Left lung (tissue), 10 donors: Measurements from ENCODE around the gene LDLRAD3. TPM values are rescaled to one million over a fixed set of nuclear protein-coding genes. Genes with fewer than 3 reads are reported as not detected.

Source experiments
- ATAC-seq: fragments of 200-7000 bp; cut with Tn5 transposase; one replicate; pipeline ENCODE4 v1.9.1; 2020; ENCODE audit warnings: moderate library complexity
- DNase-seq, 4 donors: peaks; one replicate each; pipeline ENCODE4 v3.0.0-alpha.2; 2013 to 2020
- H3K27ac ChIP-seq, 2 donors: fragments of 200-600 bp; sonication (generic) in 1 of 2; one replicate each; pipeline versions ENCODE4 v1.5.0 to v1.8.0; 2020 to 2021
- H3K27me3 ChIP-seq, 2 donors: fragments of 200-600 bp; sonication (generic) in 1 of 2; one replicate each; pipeline versions ENCODE4 v1.5.0 to v1.8.0; 2020 to 2021
- H3K36me3 ChIP-seq, 2 donors: fragments of 200-600 bp; sonication (generic) in 1 of 2; one replicate each; pipeline versions ENCODE4 v1.5.0 to v1.8.0; 2020 to 2021
- H3K4me1 ChIP-seq, 2 donors: fragments of 200-600 bp; one replicate each; pipeline ENCODE4 v1.8.0; 2021
- H3K4me3 ChIP-seq, 2 donors: fragments of 200-600 bp; sonication (generic) in 1 of 2; one replicate each; pipeline versions ENCODE4 v1.5.0 to v1.8.0; 2020 to 2021; ENCODE audit warnings: mild to moderate bottlenecking in 1 of 2
- H3K9me3 ChIP-seq, 2 donors: fragments of 200-600 bp; sonication (generic) in 1 of 2; one replicate each; pipeline versions ENCODE4 v1.5.0 to v1.8.0; 2020 to 2021
- CTCF ChIP-seq, 2 donors: fragments of 200-600 bp; sonication (generic) in 1 of 2; IDR thresholded peaks; one replicate each; pipeline versions ENCODE4 v1.5.0 to v1.8.0; 2021; ENCODE audit warnings: antibody characterized with exemption in 2 of 2
- intact Hi-C, 2 donors: fragments of 100-400 bp; cut with DNase I; formaldehyde crosslinking; loops; one replicate each; pipeline versions ENCODE4 v1.11.2 to v1.14.2; 2022
- polyA plus RNA-seq, 6 donors: library from polyadenylated mRNA; unstranded; fragments of 120-200 nt; gene quantifications; one replicate each; pipeline ENCODE4 v1.2.1, GENCODE V29; 2013; ENCODE audit not compliant: insufficient read length in 6 of 6
- total RNA-seq, 2 donors: library from RNA; stranded (reverse); fragmentation: NEBNext Ultra II Directional; extraction: Animal tissue kit (Norgen Biotek cat#: 25700); gene quantifications; one replicate each; pipeline ENCODE4 v1.2.1, GENCODE V29; 2021
- donor health status: DM: no; HTN: yes; CAD: no.
- donor health status: DM: no; HTN: no; CAD: no.

LDLRAD3 gene
- total and polyA plus RNA-seq, 8 donors = 7.1 to 18.2 (median 16.8) TPM

GRCh38 chr11:36193290-36193619 is 249.4 kb downstream of the LDLRAD3 start:
- no peak overlapping the region for H3K4me3 ChIP-seq
- no peak for ATAC-seq
- no peak for DNase-seq
- H3K27ac ChIP-seq = no peak overlapping the region
- no peaks in the 10 kb centered on the region for H3K27me3 ChIP-seq
- H3K4me1 ChIP-seq = peaks cover 0 to 4% of the 10 kb centered on the region in 2 donors
- TF ChIP-seq CTCF (IDR thresholded peaks at IDR 0.05) = no peak
- intact Hi-C loops = no loop called here
- H3K36me3 ChIP-seq = no peaks in the 10 kb centered on the region
- H3K9me3 ChIP-seq = no peaks in the 10 kb centered on the region

- Histone ChIP-seq H3K9me3 (no peaks in the 10 kb centered on the region), H3K27me3 (no peaks in the 10 kb centered on the region), H3K4me1 (peaks cover 0 to 4% of the 10 kb centered on the region in 2 donors), H3K4me3 (no peak overlapping the region), H3K27ac (no peak overlapping the region), H3K36me3 (no peaks in the 10 kb centered on the region)
- intact Hi-C loops = no loop called here
- DNase-seq (no peak), ATAC-seq (no peak)
- no peak for TF ChIP-seq CTCF (IDR thresholded peaks at IDR 0.05)
Observed at GRCh38 chr11:36193721-36194120, 249.9 kb downstream of the LDLRAD3 start.

GRCh38 chr11:36195496-36196354 is 251.9 kb downstream of the LDLRAD3 start:
- no peaks in the 10 kb centered on the region for H3K36me3 ChIP-seq
- no peaks in the 10 kb centered on the region for H3K27me3 ChIP-seq
- peaks cover 0 to 4% of the 10 kb centered on the region in 2 donors for H3K4me1 ChIP-seq
- no peak for TF ChIP-seq CTCF (IDR thresholded peaks at IDR 0.05)
- H3K27ac ChIP-seq = no peak overlapping the region
- ATAC-seq (peak; percentile 18), DNase-seq (peak in 2 of 4 donors; percentile 42 to 54)
- no peak overlapping the region for H3K4me3 ChIP-seq
- intact Hi-C loops = no loop called here
- H3K9me3 ChIP-seq = no peaks in the 10 kb centered on the region

- no peak overlapping the region for H3K4me3 ChIP-seq
Observed at GRCh38 chr11:36196411-36196998, 252.6 kb downstream of the LDLRAD3 start.

More at GRCh38 chr11:36196411-36196998, 252.6 kb downstream of the LDLRAD3 start:
- intact Hi-C loops = no loop called here
- TF ChIP-seq CTCF (IDR thresholded peaks at IDR 0.05) = no peak
- DNase-seq (peak in 1 of 4 donors; percentile 28), ATAC-seq (peak; percentile 32)
- Histone ChIP-seq H3K36me3 (no peaks in the 10 kb centered on the region), H3K9me3 (no peaks in the 10 kb centered on the region), H3K27ac (no peak overlapping the region), H3K4me1 (peaks cover 0 to 4% of the 10 kb centered on the region in 2 donors), H3K27me3 (no peaks in the 10 kb centered on the region)
